ENCODE measurements around the gene SH3TC1.

Gene SH3TC1

DNA sequence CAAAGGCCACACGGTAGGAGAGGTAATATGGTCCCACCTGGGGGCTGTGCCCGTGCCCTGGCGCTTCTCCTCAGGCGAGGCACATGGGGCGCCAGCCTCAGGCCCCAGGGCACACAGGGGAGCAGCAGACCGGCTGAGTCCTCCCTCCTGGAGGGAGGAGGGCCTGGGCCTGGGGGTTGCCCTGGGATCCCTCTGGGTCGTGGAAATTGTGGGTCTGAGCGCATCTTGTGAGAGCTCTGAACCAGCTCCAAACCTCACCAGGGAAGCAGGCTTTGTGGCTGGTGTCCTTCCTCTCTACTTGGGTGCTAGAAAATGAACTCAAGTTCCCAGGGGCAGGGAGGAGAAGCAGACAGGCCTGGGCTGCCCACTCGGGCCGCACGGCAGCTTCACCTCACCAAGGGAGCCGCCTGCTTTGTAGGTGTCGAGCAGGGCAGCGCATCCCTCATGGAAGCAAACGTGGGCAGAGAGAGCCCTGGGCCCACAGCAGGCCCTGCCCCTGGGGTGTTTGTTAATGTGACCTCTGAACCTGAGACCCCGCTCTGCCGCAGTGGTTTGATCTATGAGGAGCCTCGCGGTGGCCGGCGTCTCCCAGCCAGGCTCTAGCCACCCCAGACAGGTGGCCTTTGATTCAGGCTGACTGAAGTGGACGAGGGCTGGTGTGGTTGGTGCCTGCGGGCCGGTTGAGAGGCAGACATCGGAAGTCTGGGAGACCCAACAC lies 81.2 kb downstream of the SH3TC1 start:
- no peak for FAIRE-seq

DNA sequence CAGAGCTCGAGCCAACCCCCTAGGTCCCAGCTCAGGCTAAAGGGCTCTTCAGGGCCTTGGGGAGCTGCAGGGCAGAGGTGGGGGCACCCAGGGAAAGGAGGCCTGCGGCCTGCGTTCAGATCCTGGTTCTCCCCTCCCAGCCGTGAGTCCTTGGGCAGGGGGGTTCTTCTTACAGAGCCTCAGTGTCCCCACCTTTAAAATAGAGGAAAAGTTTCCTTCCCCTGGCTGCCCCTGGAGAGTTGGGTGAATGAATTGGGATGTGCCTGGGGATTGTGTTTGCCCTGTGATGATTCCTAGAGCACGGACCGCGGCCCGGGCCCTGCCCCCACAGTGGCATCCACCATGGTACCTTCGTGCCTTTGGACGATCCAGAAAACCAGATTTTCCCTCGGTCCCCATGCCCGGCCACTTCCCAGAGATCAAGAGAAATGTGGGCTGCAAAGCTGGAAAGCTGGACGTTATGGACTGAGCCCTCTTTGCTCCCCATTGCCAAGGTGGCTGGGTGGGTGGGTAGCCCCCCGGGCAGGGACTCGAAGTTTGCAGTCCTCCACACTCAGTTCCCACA lies 81.9 kb downstream of the SH3TC1 start:
- FAIRE-seq = no peak

GRCh38 chr4:8281519-8282133 lies 82.5 kb downstream of the SH3TC1 start:
- no peak for FAIRE-seq

GRCh38 chr4:8282134-8282641 lies 83.1 kb downstream of the SH3TC1 start:
- FAIRE-seq = no peak

- FAIRE-seq = no peak
These were observed 83.7 kb downstream of the SH3TC1 start for GRCh38 chr4:8282742-8283141.

DNA sequence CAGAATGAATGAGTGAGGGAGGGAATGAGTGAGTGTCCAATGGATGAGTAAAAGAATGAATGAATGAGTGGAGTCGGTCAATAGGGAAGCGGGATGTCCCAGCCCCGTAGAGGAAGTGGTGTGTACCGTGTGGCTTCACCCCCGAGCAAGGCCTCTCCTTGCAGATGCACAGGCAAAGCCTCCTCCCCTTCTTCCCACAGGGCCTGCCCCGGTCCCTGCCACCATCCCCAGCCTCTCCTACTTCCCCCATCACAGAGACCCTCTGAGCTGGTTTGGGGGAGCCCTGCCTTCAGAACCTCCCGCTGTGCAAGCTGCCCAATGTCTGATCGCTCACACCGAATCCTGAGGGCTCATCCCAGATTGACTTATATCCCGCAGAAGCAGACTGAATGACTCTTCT lies 84.1 kb downstream of the SH3TC1 start:
- no peak for FAIRE-seq

GRCh38 chr4:8283631-8284121 lies 84.6 kb downstream of the SH3TC1 start:
- FAIRE-seq = no peak

DNA sequence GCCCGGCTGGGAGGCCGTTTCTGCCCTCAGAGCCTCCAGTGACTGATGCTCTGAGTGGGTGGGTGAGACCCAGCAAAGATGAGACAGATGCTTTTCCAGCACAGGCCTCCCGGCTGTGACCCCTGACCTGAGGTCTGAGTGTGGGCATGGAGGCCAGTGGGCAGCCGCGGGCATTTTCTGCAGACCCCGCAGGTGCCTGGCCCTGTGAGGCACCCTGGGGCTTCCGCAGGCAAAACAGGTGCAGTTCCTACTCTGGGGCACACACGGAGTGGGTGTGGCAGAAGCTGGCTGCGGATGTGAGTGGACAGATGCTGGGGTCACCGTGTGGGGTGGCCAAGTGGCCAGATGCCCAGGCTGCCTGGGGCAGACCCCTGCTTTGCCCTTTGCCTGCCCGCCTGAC lies 85.3 kb downstream of the SH3TC1 start:
- no peak for FAIRE-seq

- no peak for FAIRE-seq
These were observed 86.3 kb downstream of the SH3TC1 start for GRCh38 chr4:8285143-8285975.

GRCh38 chr4:8285976-8286718 lies 87.1 kb downstream of the SH3TC1 start:
- FAIRE-seq = no peak

GRCh38 chr4:8286719-8287342 lies 87.7 kb downstream of the SH3TC1 start:
- no peak for FAIRE-seq

GRCh38 chr4:8287343-8288280 lies 88.5 kb downstream of the SH3TC1 start:
- no peak for FAIRE-seq

- FAIRE-seq = no peak
These were observed 90.2 kb downstream of the SH3TC1 start for GRCh38 chr4:8289151-8289750.

DNA sequence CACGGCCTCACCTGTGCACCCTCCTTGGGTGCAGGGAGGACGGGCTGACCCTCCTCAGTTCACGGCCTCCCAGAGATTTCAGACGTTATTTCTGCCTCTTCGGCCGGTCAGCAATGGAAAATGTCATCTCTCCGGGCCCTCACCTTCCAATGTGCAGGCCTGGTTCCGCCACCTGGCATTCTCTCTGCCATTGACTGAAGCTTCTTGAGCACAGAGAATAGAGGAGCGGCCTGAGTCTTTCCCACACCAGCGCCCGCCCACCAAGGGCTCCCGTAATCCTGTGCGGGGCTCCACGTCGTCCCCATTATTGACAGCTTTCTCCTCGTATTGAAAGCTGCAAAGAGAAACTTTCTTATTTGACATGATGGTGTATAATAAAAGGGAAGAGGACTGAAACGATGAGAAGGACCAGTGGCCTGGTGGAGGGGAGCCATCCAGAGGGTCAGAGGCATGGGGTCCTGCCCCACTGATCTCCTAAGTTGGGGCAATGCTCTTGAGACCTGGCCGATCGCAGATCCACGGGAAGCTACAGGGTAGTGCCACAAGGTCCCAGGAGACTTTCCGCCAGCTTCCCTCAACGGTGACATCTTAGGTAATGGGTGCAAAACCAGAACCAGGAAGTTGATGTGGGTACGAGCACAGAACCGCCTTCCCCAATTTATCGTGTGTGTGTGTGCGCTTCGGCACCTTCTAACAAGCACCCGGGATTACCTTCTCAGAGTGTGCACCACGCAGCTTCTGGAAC lies 91.0 kb downstream of the SH3TC1 start:
- FAIRE-seq = no peak

DNA sequence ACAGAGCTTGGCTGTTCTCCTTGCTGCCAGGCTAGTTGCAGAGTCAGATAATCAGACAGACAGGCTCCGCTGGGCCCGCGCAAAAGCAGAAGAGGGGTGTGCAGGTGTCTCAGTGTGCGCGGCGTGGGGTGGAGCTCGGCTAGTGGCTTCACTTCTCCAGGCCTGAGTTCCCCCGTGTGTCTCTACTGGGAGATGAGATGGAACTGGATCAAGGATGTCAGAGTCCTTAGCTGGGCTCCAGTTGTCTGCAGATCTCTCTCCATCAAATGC lies 91.5 kb downstream of the SH3TC1 start:
- no peak for FAIRE-seq
